GM19397 (cell line): ENCODE data around the gene MXRA7.
"Not testable (repeated sequence)": the region's sequence is repeated elsewhere in the genome, so short reads cannot be mapped to it uniquely, and the experiment has no call there.

Source experiments
- ATAC-seq: cut with Tn5 transposase; IDR thresholded peaks from one replicate; pipeline ENCODE4 v1.9.1; 2021; ENCODE audit warnings: mild to moderate bottlenecking, moderate library complexity; ENCODE audit not compliant: unreplicated experiment

The MXRA7 gene

DNA sequence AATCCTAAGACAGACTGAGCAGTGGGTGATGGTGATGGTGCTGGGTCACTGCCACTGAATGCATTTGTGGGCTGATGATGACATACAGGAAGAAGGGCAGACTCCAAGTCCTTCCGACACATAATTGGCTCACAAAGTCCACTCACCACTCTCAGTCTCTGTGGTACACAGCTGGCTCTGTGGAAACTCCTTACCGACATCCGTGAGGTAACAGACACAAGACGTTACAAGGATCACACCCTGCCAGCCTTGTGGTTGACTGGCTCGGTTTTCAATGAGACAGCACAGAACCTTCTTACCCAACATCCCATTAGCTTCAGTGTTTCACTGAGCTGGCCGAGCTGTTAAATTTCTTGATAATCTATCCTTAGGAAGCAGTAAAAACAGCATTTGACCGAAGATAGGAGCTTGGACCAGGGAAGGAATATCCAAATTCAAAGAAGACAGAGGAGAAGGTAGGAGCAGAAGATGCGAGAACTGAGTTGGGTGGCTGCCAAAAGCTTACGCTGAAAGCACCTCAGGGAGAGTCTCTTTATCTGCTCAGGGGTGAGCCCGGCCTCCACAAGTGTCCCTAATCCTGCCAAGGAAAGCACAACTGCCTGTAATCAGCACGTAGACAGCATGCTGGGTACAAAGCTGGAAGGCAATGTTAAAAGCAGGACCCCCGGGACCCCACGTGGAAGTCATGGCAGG lies 5.5 kb upstream of the MXRA7 start:
- no peak for ATAC-seq

DNA sequence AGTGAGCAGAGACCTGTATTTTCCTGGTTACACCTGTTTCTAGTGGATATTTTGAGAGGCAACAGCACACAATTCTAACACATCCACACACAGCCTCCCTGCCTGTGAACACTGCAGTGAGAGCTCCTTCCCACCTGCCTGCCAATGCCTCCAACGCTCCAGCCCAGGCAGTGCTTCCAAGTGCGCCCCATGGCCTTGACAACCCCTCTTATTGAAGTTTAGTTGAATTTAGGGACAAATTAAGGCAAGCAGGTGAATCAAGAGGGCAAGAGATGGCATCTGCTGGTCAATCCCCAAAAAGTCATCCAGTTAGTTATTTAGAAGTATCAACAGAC lies 4.7 kb upstream of the MXRA7 start:
- no peak for ATAC-seq

DNA sequence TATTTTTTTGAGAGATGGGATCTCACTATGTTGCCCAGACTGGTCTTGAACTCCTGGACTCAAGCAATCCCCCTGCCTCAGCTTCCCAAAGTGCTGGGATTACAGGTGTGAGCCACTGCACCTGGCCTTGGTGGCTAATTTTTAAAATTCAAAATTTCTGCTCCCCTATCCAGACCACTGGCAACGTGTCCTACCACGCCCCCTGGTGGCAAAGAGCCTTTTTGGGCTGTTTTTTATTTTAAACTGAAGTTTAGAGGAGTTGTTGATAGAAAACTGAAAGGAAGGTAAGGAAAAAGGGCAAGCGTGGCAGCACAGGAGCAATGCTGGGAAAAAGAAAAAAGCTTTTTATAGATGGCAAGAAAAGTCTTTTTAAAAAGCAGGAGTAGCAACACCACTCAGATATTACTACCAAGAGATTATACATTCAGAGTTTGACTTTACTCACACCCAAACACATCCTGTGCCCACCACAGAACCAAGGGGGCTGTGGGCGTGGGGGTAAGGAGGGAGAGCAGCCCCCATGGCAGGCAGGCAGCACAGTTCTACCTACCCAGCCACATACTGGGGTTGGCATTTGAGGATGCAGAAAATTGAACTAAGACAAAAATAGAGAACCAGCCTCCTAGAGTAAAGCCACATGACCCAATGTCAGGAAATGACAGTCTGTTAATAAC lies 4.2 kb upstream of the MXRA7 start:
- ATAC-seq, result no peak

DNA sequence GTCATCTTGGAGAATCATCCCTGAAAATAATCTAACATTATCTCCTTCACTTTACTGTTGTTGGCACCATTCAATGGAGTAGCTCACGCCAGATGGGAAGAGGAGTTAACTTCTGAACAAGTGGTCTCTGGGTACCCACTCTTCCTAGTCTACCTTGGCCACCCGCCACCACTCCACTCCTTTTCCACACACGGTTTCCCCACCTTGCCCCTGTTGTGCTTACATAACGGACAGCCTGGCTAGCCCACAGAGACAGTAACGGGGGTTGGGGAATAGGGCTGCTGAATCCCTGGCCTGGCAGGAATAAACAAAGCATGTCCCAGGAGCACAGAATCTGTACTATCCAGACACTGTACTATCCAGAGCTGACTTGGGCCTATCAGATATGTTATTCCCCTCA lies 3.6 kb upstream of the MXRA7 start:
- ATAC-seq, result no peak

DNA sequence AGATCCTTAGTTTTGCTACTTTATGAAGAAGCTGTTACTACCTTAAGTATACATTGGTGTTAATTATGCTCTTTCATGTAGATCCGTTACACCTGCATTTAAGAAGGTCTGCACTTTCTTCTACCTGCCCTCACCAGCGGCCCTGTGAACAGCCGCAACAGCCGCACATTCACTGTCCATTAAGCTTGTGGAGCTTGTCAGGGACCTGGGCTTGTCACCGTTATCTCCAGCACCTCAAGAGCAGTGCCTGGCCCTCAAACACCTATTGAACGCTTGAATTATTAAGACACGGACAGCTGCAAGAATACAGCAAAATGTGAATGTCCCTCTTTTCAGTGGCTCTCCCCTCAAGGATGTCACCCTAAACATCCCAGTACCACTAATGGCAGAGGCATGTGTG lies 3.0 kb upstream of the MXRA7 start:
- no peak for ATAC-seq

DNA sequence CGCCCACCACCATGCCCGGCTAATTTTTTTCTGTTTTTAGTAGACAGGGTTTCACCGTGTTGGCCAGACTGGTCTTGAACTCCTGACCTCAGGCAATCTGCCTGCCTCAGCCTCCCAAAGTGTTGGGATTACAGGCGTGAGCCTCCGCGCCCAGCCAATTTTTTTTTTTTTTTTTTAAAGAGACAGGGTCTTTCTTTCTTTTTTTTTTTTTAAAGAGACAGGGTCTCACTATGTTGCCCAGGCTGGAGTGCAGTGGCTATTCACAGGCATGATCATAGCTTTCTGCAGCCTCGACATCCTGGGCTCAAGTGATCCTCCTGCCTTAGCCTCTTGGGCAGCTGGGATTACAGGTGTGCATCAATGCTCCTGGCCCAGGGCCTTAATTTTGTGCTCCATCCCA lies 1.6 kb upstream of the MXRA7 start:
- not testable (repeated sequence) for ATAC-seq

DNA sequence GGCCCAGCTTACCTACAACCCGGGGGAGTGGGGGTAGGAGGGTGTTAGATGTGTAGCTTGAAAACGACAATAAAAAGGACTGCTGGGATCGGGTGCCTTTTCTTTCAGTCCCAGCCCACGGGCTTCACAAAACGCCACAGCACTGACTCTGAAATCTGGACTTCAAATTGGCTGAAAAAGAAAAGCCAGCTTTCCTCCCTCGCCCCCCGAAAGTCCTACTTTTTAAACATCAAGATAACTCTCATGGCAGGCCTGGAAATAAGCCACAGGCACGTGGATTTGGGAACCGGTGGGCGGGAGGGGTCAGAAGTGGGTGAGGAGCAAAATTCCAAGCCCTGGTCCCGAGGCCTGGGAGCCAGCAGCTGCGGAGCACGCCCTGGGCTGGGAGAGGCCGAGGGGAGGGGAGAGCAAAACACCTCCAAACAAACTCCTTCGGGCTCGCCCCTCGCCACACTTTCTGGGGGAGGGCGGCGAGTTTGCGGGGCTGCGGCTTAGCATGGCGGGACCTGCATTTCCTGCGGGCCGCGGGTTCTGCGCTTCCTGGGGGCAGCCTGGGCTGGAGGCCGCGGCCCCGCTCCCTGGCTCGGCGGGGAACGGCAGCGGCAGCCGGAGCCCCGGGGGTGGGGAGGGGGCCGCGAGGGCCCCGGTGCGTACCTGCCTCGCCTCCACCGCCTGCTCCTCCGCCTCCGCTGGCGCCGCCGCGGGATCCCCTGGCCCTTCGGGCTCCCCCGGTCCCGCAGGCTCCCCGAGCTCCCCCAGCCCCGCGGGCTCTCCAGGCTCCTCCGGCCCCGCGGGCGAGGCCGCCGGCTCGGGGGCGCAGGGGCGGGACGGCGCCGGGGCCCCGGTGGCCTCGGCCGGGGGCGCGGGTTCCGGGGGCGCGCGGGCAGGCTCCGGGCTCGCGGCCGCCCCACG lies 558 bp downstream of the MXRA7 start:
- ATAC-seq, result not testable (repeated sequence)

DNA sequence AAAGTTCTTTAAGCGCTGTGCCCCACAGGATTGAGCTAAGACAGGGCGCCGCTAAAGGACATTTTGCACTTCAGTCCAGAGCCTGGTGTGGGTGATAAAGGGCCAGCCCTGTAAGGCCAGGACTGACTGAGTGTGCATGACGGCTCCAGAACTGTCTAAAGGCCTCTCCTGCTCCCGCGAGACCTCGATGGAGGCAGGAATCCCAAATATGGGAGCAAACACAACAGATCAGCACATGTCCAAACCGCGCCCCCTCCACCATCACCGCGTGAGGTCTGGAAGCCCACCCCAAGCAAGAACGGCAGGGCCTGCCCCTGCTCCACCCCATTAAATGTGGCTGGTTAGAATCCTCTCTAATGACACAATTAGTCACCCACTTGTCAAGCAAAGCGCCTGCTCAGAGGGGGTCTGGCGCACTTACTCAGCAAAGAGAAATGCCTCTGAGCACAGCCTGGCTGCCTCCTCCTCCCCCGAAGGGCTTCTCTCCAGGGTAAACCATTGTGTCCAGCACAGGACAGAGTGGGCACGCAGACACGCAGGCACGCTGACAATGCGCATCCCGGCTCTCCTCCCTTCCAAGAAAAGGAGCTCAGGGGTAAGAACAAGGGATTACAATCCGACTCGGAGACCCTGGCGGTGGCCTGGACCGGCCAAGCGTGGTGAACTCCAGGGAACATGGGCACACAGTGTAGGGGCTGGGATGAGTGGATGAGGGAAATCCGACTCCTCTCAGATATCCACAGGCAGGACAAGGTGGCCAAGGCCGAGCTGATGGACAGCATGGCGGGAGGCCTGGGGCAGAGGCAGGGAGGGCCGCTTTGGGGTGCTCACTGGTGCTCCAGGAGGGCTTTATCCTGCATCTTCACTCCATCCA lies 1.5 kb downstream of the MXRA7 start:
- no peak for ATAC-seq

DNA sequence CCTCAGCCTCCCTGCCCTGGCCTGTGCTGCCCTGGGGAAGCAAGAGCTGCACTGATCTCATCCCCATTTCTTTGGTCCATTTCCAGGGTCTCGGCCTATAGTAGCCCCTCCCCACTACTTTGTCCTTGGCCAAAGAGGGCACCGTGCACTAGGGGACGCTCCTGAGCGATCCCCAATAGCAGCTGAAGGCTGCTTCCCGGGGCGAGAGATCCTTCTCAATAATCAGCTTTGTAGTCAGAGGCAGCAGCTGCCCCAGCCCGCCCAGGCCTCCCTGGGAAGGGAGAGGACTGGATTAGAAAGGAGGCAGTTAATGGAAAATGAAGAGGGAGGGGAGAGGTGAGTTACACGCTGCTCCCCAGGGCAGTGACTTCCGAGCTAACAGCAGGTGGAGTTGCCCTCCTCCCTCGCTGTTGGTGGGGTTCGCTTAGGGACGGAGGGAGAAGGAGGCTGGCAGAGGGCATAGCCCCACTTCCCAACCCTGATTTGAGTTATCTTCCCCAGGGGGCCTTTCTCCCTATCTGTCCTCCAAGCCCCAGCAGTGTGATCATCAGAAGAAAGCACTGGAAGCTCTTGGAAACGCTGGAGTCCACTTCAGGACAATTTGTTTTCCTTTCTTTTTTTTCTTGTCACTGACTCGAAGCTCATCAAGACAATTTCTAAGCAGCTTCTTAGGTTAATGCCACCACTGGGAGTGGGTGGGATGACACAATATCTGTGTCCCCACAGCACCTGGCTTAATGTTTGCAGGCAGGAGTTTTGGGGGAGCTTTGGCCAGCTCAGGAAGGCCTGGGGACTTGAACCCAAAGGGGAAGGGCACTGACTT lies 2.6 kb downstream of the MXRA7 start:
- ATAC-seq, result no peak

DNA sequence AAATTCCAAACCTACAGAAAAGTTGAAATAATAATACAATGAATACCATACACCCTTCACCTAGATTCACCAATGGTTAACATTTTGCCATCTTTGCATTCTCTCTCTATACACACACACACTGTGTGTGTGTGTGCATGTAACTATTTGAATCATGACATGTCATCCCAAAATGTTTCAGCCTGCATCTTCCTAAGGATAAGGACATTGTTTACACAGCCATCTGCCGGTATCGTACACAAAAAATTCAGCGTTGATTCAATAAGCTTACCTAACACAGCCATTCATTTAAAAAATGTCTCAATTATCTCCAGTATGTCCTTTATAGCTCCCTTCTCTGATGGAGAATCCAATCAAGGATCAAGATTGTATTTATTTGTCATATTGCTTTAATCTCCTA lies 3.9 kb downstream of the MXRA7 start:
- no peak for ATAC-seq

DNA sequence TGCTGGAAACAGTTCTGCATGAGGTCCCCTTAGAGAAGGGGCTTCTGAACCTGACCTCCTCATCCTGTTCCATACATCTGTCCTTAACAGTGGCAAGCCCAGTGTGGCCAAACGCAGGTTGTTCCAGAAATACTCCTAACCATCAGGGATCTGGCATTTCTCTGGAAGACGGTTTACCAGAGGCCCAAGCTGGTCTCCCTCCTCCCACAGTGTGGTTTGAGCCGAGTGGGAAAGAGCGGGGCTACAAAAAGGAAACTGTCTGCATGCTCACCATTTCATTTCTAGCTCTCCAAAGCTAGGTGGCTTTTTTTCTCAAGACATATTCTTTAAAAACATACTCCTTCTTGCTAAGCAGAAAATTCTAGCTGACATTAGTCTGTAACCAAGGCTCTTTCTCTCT lies 6.0 kb downstream of the MXRA7 start:
- ATAC-seq, result no peak

DNA sequence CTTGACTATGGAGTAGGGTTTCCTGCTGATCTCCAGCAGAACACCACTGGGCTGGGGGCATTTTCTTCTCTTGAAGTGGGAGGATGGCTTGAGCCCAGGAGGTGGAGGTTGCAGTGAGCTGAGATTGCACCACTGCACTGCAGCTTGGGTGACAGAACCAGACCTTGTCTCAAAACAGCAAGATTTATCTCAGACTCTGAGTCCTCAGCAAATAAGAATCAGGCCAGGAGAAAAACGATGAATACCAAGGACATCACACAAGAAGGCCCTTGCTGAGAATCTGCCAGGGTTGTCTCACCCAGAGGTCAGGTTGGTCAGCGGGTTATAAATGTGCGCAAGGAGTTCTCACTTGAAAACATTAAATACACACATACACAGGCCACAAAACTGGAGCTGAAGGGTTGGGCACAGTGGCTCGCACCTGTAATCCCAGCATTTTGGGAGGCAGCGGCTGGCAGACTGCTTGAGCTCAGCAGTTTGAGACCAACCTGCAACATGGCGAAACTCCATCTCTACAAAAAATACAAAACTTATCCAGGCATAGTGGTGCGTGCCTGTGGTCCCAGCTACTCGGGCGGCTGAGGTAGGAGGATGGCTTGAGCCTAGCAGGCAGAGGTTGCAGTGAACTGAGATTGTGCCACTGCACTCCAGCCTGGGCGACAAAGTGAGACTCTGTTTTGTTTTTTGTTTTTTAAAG lies 7.7 kb downstream of the MXRA7 start:
- no peak for ATAC-seq

DNA sequence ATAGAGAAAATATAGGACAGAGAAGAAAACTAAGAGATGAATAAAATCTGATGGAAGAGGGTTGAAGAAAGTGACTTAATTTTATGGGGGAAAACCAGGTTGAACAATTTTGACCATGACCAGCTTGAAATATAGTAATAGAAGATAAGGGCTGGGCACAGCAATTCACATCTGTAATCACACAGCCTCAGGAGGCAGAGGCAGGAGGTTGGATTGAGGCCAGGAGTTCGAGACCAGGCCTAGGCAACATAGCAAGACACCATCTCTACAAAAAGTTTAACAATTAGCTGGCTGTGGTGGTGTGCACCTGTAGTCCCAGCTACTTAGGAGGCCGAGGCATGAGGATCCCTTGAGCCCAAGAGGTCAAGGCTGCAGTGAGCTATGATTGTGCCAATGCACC lies 8.7 kb downstream of the MXRA7 start:
- no peak for ATAC-seq

DNA sequence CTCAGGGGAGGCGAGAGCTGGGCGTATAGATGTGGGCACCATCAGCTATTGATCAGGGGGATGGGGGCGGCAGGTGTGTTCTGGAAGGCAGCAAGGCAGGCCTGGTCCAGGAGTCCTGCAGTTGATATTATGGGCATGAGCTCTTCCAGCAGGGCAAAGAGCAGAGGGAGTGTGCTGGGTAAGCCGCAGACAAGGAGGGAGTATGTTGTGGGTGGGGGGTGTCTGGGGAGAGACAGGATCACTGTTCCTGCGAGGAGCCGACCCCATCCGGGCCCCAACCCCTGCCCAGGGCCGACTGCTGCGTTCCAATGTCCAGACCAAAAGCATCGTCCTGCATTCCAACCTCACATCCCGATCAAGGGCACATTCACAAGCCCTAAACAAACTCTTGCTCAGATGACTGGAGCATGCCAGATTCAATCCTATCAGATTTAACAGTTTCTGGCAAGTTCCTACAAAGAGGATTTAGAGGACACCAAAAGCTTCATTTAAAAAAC lies 9.2 kb downstream of the MXRA7 start:
- ATAC-seq, result no peak

DNA sequence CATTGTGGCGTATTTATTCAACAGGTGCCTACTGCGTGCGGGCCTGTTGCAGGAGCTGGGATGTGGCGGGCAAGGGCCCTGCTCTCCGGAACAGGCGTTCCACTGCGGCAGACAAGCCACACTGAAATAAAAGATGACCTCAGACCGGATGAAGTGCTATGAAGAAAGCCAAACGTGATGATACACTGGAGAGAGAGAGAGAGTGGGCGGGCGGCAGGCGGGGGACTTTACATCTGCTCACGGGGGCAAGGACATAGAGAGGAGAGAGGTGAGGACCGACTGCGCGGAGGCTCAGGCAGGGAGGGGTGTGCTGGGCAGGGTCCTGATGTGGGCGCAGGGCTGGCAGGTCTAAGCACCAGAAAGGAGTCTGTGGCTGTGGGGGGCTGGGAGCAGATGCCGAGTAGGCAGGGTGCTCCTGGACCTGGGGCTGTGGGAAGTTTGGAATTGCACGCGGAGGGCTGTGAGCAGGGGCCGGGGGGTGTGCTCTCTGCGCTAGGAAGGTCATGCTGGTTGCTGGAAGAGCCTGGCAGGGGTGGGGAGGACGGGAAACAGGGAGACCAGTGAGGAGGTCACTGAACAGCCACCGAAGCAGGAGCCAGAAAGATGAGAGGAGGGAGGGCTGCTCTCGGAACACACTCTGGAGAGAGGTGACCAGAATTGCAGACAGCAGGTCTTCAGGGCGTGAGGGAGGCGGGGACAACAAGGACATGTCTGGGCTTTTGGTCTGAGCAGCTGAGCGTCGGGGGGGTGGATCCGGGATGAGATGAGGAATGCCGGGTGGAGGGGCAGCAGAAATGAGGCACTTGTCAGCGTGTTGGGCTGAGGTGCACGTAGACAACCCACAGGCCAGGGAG lies 9.9 kb downstream of the MXRA7 start:
- ATAC-seq, result no peak

DNA sequence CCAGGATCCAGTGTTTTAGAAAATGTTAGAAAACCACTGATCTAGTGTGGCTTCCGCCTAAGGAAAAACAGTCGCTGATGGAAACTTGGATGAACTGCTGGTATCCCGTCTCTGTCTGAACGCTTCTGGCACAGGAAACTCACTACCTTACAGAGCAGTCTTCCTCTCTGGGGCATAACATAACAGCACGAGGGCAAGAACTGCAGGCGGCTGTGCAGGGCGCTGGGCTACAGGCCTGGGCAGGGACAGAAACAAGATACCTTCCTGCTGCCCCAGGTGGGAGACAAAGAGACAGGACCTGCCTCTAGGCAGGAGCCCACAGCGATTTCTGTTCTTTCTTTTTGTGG lies 10.5 kb downstream of the MXRA7 start:
- ATAC-seq, result no peak

DNA sequence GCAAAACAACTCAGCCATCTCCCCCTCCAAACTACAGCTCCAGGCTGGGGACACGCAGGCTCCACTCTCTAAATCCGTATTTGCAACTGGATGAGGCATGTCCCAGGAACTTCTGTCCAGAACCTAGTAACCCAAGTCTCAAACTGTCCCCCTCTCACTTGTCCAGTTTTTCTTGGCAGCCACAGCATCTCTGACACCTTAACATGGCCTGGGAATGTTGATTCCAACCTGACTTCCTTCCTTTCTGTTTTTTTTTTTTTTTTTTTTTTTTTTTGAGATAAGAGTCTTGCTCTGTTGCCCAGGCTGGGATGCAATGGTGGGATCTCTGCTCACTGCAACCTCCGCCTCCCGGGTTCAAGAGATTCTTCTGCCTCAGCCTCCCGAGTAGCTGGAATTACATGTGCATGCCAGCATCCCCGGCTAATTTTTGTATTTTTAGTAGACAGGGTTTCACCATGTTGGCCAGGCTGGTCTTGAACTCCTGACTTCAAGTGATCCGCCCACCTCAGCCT lies 12.2 kb downstream of the MXRA7 start:
- not testable (repeated sequence) for ATAC-seq
